ENCODE measurements around the gene CASKIN1. TPM values are rescaled to one million over a fixed set of nuclear protein-coding genes. Genes with fewer than 3 reads are reported as not detected.

The CASKIN1 gene
- total RNA-seq, 1 donor from 2014 or later: 1.6 TPM

DNA sequence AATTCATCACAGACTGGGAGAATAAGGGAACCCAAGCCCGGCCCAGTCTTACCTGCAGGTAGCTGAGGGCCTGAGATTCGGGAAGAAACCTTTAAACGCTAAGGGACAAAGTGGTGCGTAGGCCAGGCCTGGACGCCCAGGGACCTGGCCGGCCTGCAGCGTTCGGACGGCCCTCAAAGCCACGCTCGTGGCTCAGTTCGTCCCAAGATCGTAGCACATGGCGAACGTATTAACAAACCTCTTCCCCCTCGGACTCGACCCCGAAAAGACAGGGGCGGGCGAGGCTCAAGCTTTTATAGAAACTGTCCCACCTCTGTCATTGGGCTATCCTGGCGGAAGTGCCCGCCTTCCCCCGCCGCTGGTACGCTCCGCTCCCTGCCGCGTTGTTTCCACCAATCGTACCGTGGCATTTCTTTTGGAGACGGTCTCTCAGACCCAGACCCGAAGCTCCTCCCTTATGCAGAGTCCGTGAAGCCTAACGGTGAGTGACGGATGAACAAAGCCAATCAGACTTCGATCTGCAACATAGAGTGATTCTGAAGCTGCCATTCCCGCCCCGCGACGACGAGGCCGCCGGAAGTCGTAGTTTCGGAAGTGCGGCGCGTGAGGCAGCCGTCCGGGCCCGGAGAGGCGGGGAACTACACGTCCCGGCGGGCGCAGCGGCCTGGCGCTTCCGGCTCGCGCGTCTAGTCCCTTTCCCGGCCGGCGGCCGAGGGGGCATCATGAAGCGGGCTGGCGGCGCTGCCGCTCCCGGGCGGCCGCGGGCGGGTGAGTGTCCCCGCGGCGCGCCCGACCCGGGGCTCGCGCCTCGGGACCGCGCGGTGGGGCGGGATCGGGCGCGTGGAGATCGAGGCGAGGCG, 41.1 kb downstream of the CASKIN1 start, which contains the start of gene TRAF7:
Gene TRAF7 (plus strand): TSS at position 692 of the 860 bp plus-strand sequence. CDS start 8,139 bp downstream, outside the sequence.
- H3K36me3 ChIP-seq: no peaks in the 10 kb centered on the region
- peaks cover under 1% of the 10 kb centered on the region for H3K27me3 ChIP-seq
- peak within 1 kb of the TSS; percentile 96 for H3K4me2 ChIP-seq
- Mint-ChIP-seq H3K36me3 (peaks cover 7% of the 10 kb centered on the region), H3K9me3 (no peaks in the 10 kb centered on the region), H3K27me3 (ENCODE audit: insufficient read depth, low read depth) (peaks cover 4% of the 10 kb centered on the region), H3K4me3 (peak within 1 kb of the TSS; percentile 94), H3K4me1 (peaks cover 56% of the 10 kb centered on the region), H3K27ac (peak within 1 kb of the TSS; percentile 57)
- peaks cover 52% of the 10 kb centered on the region for H3F3A ChIP-seq (ENCODE audit: low read depth)
- H3K4me1 ChIP-seq: peaks cover 54% of the 10 kb centered on the region
- TF ChIP-seq EZH2 (IDR thresholded peaks at IDR 0.05) (no peak), EZH2phosphoT487 (IDR thresholded peaks at IDR 0.05) (no peak)
- TF ChIP-seq, protein P1, sequence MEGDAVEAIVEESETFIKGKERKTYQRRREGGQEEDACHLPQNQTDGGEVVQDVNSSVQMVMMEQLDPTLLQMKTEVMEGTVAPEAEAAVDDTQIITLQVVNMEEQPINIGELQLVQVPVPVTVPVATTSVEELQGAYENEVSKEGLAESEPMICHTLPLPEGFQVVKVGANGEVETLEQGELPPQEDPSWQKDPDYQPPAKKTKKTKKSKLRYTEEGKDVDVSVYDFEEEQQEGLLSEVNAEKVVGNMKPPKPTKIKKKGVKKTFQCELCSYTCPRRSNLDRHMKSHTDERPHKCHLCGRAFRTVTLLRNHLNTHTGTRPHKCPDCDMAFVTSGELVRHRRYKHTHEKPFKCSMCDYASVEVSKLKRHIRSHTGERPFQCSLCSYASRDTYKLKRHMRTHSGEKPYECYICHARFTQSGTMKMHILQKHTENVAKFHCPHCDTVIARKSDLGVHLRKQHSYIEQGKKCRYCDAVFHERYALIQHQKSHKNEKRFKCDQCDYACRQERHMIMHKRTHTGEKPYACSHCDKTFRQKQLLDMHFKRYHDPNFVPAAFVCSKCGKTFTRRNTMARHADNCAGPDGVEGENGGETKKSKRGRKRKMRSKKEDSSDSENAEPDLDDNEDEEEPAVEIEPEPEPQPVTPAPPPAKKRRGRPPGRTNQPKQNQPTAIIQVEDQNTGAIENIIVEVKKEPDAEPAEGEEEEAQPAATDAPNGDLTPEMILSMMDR (IDR thresholded peaks at IDR 0.05): no peak
- H3K27ac ChIP-seq: no peak within 1 kb of the TSS
- H3K9me3 ChIP-seq (ENCODE audit: low read depth): no peaks in the 10 kb centered on the region
- H3K9ac ChIP-seq: peak within 1 kb of the TSS; percentile 74
- H2AFZ ChIP-seq (replicated peaks): no peak within 1 kb of the TSS
- H3K4me3 ChIP-seq: peak within 1 kb of the TSS; percentile 97
- peaks cover 86% of the 10 kb centered on the region for H3K79me2 ChIP-seq (ENCODE audit: low read depth)
- peaks cover 90% of the 10 kb centered on the region for H4K20me1 ChIP-seq (ENCODE audit: low read depth)
- DNase-seq (ENCODE audit: low spot score): peak; percentile 100

- H3K36me3 ChIP-seq: no peaks in the 10 kb centered on the region
- Mint-ChIP-seq H3K36me3 (peaks cover 7% of the 10 kb centered on the region), H3K4me3 (peak overlapping the region; percentile 93), H3K9me3 (no peaks in the 10 kb centered on the region), H3K27ac (peak overlapping the region; percentile 57), H3K4me1 (peaks cover 63% of the 10 kb centered on the region), H3K27me3 (ENCODE audit: insufficient read depth, low read depth) (peaks cover 4% of the 10 kb centered on the region)
- H3K9ac ChIP-seq: peak overlapping the region; percentile 74
- no peak overlapping the region for H3K27ac ChIP-seq
- no peak overlapping the region for H2AFZ ChIP-seq (replicated peaks)
- H3F3A ChIP-seq (ENCODE audit: low read depth): peaks cover 59% of the 10 kb centered on the region
- no peak for DNase-seq (ENCODE audit: low spot score)
- peaks cover 55% of the 10 kb centered on the region for H3K4me1 ChIP-seq
- H3K4me2 ChIP-seq: peak overlapping the region; percentile 96
- TF ChIP-seq EZH2 (IDR thresholded peaks at IDR 0.05): no peak
- no peak for TF ChIP-seq EZH2phosphoT487 (IDR thresholded peaks at IDR 0.05)
- TF ChIP-seq, protein P1 (IDR thresholded peaks at IDR 0.05): no peak
- H3K4me3 ChIP-seq: peak overlapping the region; percentile 97
- H3K9me3 ChIP-seq (ENCODE audit: low read depth): no peaks in the 10 kb centered on the region
- peaks cover 7% of the 10 kb centered on the region for H3K27me3 ChIP-seq
- H4K20me1 ChIP-seq (ENCODE audit: low read depth): peaks cover 91% of the 10 kb centered on the region
- H3K79me2 ChIP-seq (ENCODE audit: low read depth): peaks cover 80% of the 10 kb centered on the region
Measured at GRCh38 chr16:2154533-2155090, 41.8 kb downstream of the CASKIN1 start.

DNA sequence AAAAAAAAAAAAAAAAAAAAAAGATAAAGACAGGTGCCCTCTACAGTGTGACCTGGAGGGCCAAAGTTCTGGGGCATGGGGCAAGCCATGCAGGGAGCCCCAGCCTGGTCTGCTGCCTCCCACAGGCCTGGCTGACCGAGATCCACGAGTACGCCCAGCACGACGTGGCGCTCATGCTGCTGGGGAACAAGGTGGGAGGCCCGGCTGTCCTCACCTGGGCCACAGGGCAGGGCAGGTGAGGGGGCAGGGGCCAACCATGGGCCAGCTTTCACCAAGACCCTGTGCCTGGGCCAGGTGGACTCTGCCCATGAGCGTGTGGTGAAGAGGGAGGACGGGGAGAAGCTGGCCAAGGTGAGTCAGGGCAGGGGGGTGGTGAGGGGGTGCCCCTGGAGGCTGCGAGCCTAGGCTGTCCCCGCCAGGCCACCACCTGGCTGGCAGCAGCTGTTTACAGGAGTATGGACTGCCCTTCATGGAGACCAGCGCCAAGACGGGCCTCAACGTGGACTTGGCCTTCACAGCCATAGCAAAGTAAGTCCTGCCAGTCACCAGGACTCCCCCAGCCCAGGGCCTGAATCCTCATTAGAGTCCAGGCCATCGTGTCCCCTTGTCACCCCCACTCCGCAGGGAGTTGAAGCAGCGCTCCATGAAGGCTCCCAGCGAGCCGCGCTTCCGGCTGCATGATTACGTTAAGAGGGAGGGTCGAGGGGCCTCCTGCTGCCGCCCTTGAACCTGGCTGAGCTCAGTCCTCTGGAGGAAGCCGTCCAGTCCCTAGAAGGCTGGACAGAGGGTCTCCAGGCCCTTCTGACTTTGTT, 43.5 kb downstream of the CASKIN1 start:
- peak overlapping the region; percentile 97 for H3K4me3 ChIP-seq
- no peaks in the 10 kb centered on the region for H3K9me3 Mint-ChIP-seq
- no peak for TF ChIP-seq EZH2phosphoT487 (IDR thresholded peaks at IDR 0.05)
- no peak overlapping the region for H3K27ac ChIP-seq
- H3K27ac Mint-ChIP-seq: no peak overlapping the region
- H3K4me3 Mint-ChIP-seq: peak overlapping the region; percentile 93
- peaks cover 7% of the 10 kb centered on the region for H3K36me3 Mint-ChIP-seq
- H3K36me3 ChIP-seq: no peaks in the 10 kb centered on the region
- peaks cover 58% of the 10 kb centered on the region for H3K4me1 Mint-ChIP-seq
- peaks cover 16% of the 10 kb centered on the region for H3K27me3 ChIP-seq
- H3K9ac ChIP-seq: no peak overlapping the region
- peaks cover 73% of the 10 kb centered on the region for H3F3A ChIP-seq (ENCODE audit: low read depth)
- peaks cover 62% of the 10 kb centered on the region for H3K79me2 ChIP-seq (ENCODE audit: low read depth)
- peaks cover 4% of the 10 kb centered on the region for H3K27me3 Mint-ChIP-seq (ENCODE audit: insufficient read depth, low read depth)
- H4K20me1 ChIP-seq (ENCODE audit: low read depth): peaks cover 91% of the 10 kb centered on the region
- no peaks in the 10 kb centered on the region for H3K9me3 ChIP-seq (ENCODE audit: low read depth)
- peaks cover 55% of the 10 kb centered on the region for H3K4me1 ChIP-seq
- no peak overlapping the region for H2AFZ ChIP-seq (replicated peaks)
- DNase-seq (ENCODE audit: low spot score): peak; percentile 33
- peak overlapping the region; percentile 96 for H3K4me2 ChIP-seq

All from neural progenitor cell (in vitro differentiated cells).